ENCODE data around the gene SSR2. TPM values are rescaled to one million over a fixed set of nuclear protein-coding genes. Genes with fewer than 3 reads are reported as not detected.

SSR2 gene
- total RNA-seq = 100 to 1,000 TPM; 197 to 397 (median 308) TPM

DNA sequence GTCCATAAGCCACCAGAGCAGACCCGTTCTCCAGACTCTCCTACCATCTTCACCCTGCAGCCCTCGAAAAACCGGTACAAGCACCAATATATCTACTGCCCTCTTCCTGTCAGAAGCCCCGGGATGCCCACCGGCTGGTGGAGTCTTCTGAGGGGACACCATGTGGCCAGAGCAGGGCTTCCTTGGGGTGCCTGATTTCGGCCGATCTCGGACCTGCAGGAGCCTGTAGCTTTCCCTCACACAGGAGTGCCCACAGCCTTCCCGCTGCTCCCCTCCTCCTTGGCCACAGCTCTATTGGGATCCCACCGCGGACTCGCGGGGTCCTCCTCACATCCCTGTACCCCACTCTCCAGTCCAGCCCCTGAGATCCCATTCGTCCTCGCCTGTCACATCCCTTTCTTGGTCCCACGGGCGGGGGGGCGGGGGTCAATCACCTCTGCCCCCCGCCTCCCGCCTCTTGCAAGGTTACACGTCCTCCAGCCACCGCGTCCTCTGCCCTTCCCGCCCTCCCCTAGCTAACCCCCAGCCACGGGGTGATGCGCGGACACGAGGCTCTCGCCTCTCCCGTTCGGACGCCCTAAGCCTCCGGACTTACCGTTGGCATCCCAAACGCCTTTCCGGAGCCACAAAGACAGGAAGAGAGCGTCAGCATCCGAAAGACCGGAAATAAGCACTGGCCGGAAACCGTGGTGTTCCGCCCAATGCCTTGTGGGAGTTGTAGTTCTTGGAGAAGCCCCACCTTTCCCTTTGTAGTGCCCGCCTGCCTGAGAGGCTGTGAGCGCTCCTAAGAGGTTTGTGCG lies at the start of gene SSR2:
Gene SSR2, minus strand, starts transcription at position 659 of the 800 bp plus-strand sequence. CDS start 784 bp downstream, outside the sequence.
- TF ChIP-seq, protein P1, sequence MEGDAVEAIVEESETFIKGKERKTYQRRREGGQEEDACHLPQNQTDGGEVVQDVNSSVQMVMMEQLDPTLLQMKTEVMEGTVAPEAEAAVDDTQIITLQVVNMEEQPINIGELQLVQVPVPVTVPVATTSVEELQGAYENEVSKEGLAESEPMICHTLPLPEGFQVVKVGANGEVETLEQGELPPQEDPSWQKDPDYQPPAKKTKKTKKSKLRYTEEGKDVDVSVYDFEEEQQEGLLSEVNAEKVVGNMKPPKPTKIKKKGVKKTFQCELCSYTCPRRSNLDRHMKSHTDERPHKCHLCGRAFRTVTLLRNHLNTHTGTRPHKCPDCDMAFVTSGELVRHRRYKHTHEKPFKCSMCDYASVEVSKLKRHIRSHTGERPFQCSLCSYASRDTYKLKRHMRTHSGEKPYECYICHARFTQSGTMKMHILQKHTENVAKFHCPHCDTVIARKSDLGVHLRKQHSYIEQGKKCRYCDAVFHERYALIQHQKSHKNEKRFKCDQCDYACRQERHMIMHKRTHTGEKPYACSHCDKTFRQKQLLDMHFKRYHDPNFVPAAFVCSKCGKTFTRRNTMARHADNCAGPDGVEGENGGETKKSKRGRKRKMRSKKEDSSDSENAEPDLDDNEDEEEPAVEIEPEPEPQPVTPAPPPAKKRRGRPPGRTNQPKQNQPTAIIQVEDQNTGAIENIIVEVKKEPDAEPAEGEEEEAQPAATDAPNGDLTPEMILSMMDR (IDR thresholded peaks at IDR 0.05) = no peak

DNA sequence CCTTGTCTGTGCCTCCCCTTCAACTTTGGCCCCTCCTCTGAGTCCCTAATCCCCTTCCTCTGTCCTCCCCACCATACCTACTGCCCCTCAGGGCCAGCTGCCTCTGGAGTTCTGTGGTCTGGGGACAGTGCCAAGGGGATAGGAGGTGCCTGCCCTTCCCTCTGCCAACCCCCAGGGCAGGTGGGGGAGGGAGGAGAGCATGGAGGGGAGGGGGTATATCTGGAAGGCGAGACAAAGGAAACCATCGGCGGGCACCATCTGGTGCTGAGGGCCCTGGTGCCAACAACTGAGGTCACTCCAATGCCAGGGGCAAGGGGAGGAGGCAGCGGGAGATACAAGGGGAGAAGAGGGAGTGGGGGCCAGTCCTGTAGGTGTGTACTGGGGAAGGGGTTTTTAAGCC lies 49.8 kb upstream of the SSR2 start:
- TF ChIP-seq, protein P1 (IDR thresholded peaks at IDR 0.05) = no peak
- ATAC-seq (ENCODE audit: low FRiP score) = no peak
- DNase-seq (ENCODE audit: low spot score) = no peak

More for the DNA sequence above, at the start of gene SSR2:
- DNase-seq (ENCODE audit: low spot score) (peak; percentile 65), ATAC-seq (ENCODE audit: low FRiP score) (peak; percentile 88)

DNA sequence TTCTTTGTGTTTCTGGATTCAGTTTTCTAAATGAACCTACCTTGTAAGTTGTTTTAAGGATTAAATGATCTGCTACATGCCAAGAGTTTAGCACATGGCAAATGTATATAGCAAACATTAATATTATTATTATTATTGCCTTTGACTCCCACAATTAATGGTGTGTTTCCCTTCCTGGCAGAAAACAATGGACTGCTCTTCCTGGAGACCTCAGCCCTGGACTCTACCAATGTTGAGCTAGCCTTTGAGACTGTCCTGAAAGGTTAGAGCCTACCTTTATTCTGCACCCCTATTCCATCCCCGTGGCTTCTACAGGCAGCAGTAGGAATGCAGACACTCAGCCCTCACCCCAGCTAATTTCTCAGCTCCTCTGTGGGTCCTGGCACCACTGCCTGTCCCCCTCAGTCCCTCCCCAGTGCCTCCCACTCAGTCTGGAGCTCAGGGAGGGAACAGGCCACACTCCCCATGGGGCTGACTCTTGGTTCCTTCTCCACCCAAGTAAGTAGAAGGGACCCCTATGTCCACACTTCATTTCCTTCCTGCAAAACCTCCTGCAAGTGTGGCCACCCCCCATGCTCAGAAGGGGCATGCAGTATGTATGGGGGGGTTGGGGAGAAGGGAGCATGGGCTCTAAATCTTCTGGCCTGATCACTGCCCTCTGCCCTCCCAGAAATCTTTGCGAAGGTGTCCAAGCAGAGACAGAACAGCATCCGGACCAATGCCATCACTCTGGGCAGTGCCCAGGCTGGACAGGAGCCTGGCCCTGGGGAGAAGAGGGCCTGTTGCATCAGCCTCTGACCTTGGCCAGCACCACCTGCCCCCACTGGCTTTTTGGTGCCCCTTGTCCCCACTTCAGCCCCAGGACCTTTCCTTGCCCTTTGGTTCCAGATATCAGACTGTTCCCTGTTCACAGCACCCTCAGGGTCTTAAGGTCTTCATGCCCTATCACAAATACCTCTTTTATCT lies 49.0 kb upstream of the SSR2 start:
- DNase-seq (ENCODE audit: low spot score) (no peak), ATAC-seq (ENCODE audit: low FRiP score) (no peak)
- TF ChIP-seq, protein P1 (IDR thresholded peaks at IDR 0.05) = no peak

DNA sequence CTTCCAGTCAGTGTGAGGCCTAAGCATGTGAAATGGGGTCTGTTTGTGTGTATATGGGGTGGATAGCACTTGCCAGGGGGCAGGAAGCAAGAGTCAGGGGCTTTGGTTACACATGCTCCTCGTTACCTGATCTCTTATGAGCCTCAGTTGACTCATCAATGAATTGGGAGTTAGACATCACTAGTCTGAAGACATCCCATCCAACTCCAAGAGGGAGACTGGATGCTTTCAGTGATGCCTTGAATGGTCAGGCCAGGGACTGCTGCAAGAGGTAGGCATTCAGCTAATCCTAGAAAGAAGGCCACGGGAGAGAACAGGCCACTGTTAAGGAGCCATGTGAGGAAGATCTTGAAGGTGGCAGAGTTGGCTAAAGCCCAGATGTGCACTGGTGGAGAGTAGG lies 46.5 kb upstream of the SSR2 start:
- TF ChIP-seq, protein P1 (IDR thresholded peaks at IDR 0.05) = no peak
- no peak for DNase-seq (ENCODE audit: low spot score)
- ATAC-seq (ENCODE audit: low FRiP score) = no peak

DNA sequence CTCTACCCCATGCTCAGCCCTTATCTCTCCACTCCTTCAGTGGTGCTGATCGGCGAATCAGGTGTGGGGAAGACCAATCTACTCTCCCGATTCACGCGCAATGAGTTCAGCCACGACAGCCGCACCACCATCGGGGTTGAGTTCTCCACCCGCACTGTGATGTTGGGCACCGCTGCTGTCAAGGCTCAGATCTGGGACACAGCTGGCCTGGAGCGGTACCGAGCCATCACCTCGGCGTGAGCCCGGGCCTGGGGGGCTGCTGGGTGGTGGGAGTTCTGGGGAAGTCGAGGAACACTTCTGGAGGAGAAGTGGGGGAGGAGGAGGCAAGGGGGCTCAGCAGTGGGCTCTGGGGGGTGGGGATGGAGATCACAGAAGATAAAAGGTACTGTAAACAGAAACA lies 45.1 kb upstream of the SSR2 start:
- ATAC-seq (ENCODE audit: low FRiP score) = no peak

DNA sequence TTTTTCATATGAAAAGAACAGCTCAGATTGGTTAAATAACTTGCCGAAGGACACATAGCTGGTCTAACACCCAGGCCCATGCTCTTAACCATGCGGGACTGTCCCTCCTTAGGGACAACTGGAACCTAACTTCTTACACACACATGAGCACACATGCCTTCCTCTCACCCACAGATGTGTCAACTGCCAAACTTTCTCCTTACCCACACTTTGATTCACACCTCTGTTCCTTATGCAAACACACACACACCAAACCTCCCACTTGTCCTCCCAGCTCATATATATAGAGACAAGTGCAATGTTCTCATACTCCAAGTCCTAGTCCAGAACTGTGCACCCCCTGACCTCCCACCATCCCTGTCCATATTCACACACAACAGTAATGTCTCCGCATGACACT lies 44.5 kb upstream of the SSR2 start:
- TF ChIP-seq, protein P1 (IDR thresholded peaks at IDR 0.05) = no peak
- DNase-seq (ENCODE audit: low spot score) (no peak), ATAC-seq (ENCODE audit: low FRiP score) (no peak)

More for the DNA sequence above, 45.1 kb upstream of the SSR2 start:
- DNase-seq (ENCODE audit: low spot score) = no peak
- TF ChIP-seq, protein P1 (IDR thresholded peaks at IDR 0.05) = no peak

Data from omental fat pad (tissue), 4 donors.